Ishikawa (cell line): Measurements from ENCODE around the gene CDC42BPA.

Experiments
- CEBPB ChIP-seq: IDR thresholded peaks from 2 replicates; pipeline ENCODE4 v1.6.1; 2012
- CREB1 ChIP-seq: IDR thresholded peaks from 2 replicates; pipeline ENCODE4 v1.6.1; 2012; ENCODE audit warnings: low read depth
- EGR1 ChIP-seq: IDR thresholded peaks from 2 replicates; pipeline ENCODE4 v1.6.1; 2012
- EP300 ChIP-seq: IDR thresholded peaks from 2 replicates; pipeline ENCODE4 v1.6.1; 2012; ENCODE audit warnings: borderline replicate concordance
- FOXM1 ChIP-seq: IDR thresholded peaks from 2 replicates; pipeline ENCODE4 v1.6.1; 2012; ENCODE audit warnings: low read depth, borderline replicate concordance
- NFIC ChIP-seq: IDR thresholded peaks from 2 replicates; pipeline ENCODE4 v1.6.1; 2012
- RAD21 ChIP-seq: IDR thresholded peaks from 2 replicates; pipeline ENCODE4 v1.6.1; 2012; ENCODE audit warnings: low read depth
- TAF1 ChIP-seq: IDR thresholded peaks from 2 replicates; pipeline ENCODE4 v1.6.1; 2012; ENCODE audit warnings: low read depth, mild to moderate bottlenecking
- TCF12 ChIP-seq: IDR thresholded peaks from 2 replicates; pipeline ENCODE4 v1.6.1; 2012; ENCODE audit warnings: low read depth
- TEAD4 ChIP-seq: IDR thresholded peaks from 2 replicates; pipeline ENCODE4 v1.6.1; 2012
- YY1 ChIP-seq: IDR thresholded peaks from 2 replicates; pipeline ENCODE4 v1.6.1; 2012; ENCODE audit warnings: low read depth
- ZBTB7A ChIP-seq: IDR thresholded peaks from 2 replicates; pipeline ENCODE4 v1.6.1; 2012; ENCODE audit warnings: low read depth
- TF ChIP-seq, protein P1 (sequence below): IDR thresholded peaks from 2 replicates; pipeline ENCODE4 v1.6.1; 2012
- TF ChIP-seq, protein P2 (sequence below): IDR thresholded peaks from 2 replicates; pipeline ENCODE4 v1.6.1; 2012; ENCODE audit warnings: low read depth, mild to moderate bottlenecking
- TF ChIP-seq, protein P3 (sequence below): IDR thresholded peaks from 2 replicates; pipeline ENCODE4 v1.6.1; 2012

The CDC42BPA gene

DNA sequence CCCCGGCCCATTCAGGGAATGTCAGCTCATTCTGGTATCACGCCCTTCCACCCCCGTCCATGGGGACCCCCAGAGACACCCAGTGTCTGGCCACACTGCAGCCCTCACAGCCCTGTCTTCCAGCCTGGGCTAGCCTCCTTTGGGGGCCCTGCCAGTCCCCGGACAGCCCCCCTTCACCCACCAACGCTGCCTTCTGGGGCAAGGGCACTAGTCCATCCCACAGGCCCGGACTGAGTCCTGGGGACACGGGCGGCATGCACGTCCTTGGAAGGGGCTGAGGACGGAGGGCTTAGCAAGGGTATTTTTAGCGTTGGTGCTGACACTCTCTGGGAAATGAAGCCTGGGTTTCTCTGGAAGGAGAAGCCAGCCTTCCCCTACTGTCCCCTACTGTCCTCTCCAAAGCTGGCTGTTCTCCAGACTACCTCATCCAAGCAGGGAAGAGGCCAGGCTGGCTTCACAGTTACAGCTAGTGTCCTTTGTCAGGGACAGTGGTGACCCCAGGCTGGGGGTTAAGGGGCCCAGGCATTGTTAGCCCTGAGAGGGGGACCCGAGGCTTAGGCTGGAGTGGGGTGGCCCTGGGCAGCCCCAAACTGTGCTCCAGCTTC lies 338.7 kb downstream of the CDC42BPA start:
- no peak for TF ChIP-seq NFIC
- TF ChIP-seq, protein P1, sequence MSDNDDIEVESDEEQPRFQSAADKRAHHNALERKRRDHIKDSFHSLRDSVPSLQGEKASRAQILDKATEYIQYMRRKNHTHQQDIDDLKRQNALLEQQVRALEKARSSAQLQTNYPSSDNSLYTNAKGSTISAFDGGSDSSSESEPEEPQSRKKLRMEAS = no peak
- TF ChIP-seq EP300 = no peak
- TF ChIP-seq, protein P2, sequence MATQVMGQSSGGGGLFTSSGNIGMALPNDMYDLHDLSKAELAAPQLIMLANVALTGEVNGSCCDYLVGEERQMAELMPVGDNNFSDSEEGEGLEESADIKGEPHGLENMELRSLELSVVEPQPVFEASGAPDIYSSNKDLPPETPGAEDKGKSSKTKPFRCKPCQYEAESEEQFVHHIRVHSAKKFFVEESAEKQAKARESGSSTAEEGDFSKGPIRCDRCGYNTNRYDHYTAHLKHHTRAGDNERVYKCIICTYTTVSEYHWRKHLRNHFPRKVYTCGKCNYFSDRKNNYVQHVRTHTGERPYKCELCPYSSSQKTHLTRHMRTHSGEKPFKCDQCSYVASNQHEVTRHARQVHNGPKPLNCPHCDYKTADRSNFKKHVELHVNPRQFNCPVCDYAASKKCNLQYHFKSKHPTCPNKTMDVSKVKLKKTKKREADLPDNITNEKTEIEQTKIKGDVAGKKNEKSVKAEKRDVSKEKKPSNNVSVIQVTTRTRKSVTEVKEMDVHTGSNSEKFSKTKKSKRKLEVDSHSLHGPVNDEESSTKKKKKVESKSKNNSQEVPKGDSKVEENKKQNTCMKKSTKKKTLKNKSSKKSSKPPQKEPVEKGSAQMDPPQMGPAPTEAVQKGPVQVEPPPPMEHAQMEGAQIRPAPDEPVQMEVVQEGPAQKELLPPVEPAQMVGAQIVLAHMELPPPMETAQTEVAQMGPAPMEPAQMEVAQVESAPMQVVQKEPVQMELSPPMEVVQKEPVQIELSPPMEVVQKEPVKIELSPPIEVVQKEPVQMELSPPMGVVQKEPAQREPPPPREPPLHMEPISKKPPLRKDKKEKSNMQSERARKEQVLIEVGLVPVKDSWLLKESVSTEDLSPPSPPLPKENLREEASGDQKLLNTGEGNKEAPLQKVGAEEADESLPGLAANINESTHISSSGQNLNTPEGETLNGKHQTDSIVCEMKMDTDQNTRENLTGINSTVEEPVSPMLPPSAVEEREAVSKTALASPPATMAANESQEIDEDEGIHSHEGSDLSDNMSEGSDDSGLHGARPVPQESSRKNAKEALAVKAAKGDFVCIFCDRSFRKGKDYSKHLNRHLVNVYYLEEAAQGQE = no peak
- no peak for TF ChIP-seq EGR1
- TF ChIP-seq YY1 = no peak
- TF ChIP-seq TAF1 = no peak
- no peak for TF ChIP-seq TCF12
- TF ChIP-seq CEBPB = no peak
- no peak for TF ChIP-seq FOXM1
- TF ChIP-seq CREB1 = no peak
- TF ChIP-seq, protein P3, sequence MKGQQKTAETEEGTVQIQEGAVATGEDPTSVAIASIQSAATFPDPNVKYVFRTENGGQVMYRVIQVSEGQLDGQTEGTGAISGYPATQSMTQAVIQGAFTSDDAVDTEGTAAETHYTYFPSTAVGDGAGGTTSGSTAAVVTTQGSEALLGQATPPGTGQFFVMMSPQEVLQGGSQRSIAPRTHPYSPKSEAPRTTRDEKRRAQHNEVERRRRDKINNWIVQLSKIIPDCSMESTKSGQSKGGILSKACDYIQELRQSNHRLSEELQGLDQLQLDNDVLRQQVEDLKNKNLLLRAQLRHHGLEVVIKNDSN = no peak

DNA sequence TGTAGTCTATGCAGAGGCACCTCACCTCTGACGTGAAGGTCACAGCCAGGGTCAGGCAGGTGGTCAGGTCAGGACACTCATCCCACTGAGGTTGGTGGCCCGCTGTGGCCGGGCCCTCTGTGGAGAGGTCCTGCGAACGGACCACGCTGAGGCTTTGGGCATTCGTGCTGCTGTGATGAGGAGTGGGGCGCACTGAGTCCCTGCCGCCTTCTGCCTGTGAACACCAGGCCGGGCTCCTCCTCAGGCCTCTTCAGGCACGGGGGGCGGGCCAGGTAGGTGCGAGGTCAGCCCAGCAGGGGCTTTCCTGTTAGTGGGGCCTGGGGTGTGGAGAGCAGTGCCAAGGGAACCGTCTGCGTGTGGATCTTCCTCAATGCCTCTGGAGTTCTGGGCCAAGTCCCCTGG lies 339.2 kb downstream of the CDC42BPA start:
- TF ChIP-seq EGR1 = no peak

DNA sequence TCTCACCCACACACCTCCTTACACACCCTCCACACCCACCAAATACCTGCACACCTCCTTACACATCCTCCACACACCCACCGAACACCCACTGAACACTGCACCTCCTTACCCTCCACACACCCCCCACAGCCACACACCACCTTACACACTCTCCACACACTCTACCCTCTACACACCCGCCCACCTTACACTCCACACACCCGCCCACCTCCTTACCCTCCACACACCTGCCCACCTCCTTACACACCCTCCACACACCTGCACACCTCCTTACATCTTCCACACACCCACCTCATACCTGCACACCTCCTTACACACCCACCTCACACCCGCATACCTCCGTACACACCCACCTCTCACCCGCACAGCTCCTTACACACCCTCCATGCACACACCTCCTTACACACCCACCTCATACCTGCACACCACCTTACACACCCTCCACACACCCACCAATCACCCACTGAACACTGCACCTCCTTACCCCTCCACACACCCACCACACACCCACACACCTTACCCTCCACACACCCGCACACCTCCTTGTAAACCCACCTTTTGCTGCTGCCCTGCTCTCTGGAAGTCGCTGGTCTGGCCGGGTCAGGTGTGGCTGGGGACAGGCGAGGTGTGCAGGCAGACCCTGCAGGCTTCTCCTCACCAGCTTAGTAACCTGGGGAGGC lies 339.7 kb downstream of the CDC42BPA start:
- TF ChIP-seq TCF12 (no peak), YY1 (no peak), NFIC (no peak), CREB1 (no peak), EP300 (no peak), TEAD4 (no peak), CEBPB (no peak)
- TF ChIP-seq, protein P2 = no peak
- TF ChIP-seq, protein P1 = no peak
- TF ChIP-seq, protein P3 = no peak

DNA sequence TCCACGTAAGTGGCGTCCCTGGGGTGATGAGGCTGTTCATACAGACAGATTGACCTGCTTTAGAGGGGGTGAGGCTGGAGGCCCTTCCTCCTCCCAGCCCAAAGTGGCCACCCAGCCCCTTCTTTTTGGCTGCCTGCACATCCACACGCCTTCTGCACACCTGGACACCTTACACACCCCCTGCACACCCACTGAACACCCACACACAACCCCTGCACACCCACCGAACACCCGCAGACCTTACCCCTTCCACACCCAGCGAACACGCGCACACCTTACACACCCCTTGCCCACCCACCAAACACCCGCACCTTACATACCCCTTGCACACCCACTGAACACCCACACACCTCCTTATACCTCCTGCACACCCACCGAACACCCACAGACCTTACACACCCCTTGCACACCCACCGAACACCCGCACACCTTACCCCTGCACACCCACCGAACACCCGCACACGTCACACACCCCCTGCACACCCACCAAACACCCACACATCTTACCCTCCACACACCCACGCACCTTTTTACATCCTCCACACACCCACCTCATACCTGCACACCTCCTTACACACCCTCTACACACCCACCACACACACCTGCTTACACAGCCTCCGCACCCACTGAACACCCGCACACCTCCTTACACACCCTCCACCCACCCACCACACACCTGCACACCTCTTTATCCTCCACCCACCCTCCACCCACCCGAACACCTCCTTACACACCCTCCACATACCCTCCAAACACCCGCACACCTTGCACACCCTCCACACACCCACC lies 340.5 kb downstream of the CDC42BPA start:
- TF ChIP-seq YY1 (no peak), TAF1 (no peak), ZBTB7A (no peak), TEAD4 (no peak), FOXM1 (no peak), TCF12 (no peak), EP300 (no peak), EGR1 (no peak), RAD21 (no peak), CREB1 (no peak), CEBPB (no peak), NFIC (no peak)
- TF ChIP-seq, protein P2 = no peak
- TF ChIP-seq, protein P3 = no peak
- TF ChIP-seq, protein P1 = no peak
